DMS53 treated with DMSO at 0.1 percent for 48 hours (cell line): Measurements from ENCODE around the gene CADM2.
"Not testable (repeated sequence)": the region's sequence is repeated elsewhere in the genome, so short reads cannot be mapped to it uniquely, and the experiment has no call there.

ENCODE experiments used
- DNase-seq: peaks from one replicate; lab custom pipeline; 2025; ENCODE audit not compliant: unreplicated experiment; lab: John Stamatoyannopoulos, UW

Gene CADM2

DNA sequence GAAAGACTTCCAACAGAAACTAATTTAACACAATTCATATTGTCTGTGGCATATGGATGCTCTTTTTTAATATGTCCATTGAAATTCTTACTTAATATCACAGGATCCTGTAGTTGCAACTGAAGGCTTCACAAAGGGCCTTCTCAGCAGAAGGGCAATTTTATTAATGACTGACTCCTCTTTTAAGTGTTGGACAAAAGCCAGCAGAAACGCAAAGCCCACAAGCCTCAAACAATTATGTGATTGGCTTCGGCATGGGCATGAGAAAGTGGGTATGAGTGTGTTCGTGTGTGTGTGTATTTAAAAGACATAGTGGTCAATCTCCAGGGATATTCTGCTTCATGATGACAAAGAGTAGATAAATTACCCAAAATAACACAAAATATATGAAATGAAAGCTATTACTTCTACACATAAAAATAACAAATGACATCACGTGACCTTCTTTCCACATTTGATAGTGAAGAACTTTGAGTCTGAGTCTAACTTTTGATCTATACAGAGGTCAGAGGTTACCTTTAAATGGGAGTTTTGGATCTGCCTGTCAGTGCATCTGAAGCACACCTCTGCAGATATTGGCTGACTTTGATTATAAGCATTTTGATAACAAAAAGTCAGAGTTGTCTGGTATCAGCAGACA lies 496.9 kb downstream of the CADM2 start:
- DNase-seq: no peak

DNA sequence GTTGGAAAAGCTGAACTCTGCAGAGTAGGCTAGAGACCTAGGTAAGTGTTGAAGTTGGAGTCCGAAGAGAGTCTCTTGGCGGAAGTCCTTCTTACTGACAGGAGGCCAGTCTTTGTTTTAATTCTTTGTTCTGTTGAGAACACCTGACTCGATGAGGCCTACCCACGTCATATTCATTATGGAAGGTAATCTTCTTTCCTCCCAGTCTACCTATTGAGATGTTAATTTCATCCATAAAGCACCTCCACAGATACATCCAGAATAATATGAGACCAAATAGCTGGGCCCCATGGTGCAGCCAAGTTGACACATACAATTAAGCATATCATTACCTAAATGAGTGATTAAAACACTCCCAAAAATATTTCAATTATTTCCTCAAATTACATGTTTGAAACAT lies 515.5 kb downstream of the CADM2 start:
- DNase-seq: no peak

- DNase-seq: no peak
Measured at GRCh38 chr3:85475346-85475745, 516.6 kb downstream of the CADM2 start.

DNA sequence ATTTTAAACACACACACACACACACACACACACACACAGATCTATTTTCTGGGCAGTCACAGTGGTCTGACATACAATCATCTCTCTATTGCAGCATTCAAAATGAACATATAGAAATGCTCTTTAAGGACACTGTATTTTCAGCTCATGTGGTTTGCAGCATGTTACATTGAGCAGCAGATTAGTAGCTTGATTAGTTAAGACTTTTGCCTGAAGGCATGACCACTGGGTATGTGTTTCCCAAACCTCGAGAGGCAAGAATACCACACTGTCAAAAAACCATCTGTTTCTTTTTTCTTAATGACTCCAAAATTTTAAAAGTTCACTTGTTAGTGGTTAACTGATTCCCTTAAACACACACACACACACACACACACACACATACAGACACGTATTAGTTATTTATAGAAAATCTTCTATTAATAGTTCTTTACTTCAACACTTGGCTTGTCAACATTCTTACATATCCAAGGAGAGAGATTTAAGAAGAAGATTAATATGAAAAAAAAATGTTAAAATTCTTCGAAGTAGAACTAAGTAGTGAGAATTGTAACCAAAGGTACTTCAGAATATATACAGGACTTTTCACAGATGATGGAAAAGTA lies 518.2 kb downstream of the CADM2 start:
- DNase-seq: no peak

- DNase-seq: no peak
Measured at GRCh38 chr3:85481411-85482212, 522.8 kb downstream of the CADM2 start.

- DNase-seq: no peak
Measured at GRCh38 chr3:85482213-85482490, 523.4 kb downstream of the CADM2 start.

DNA sequence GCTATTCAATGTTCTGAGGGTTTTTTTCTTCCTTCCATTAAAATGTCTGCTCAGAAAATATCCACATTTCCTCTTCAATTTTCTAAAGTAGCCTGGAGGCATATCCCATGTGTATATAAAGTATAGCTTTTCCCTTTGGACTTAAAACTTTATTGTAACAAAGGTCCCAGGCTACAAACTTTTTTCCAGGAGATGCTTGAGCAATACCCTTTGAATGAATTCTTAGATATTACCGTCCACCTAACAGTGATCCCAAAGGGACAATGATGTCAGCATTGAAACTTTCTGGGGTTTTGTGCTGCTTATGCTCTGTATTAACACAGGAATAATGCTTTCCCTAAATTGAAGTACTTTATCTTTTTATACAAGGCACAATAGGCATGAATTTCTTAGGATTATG lies 525.2 kb downstream of the CADM2 start:
- DNase-seq: no peak

- DNase-seq: no peak
Measured at GRCh38 chr3:85487375-85487774, 528.6 kb downstream of the CADM2 start.

- no peak for DNase-seq
Measured at GRCh38 chr3:85495602-85496001, 536.8 kb downstream of the CADM2 start.

DNA sequence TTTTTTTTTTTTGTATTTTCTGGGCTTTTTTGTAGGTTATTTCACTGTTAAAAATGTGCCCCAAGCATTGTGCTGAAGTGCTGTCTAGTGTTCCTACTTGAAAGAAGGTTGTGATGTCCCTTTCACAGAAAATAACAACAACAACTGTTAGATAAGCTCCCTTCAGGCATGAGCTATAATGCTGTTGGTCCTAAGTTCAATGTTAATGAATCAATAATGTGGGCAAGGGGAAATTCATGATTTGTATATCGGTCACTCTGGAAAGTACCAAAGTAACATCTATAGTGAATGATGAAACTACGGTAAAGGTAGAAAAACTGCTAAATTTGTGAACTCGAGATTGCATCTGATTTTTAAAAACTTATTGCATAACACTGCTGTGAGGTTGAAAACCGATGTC lies 539.4 kb downstream of the CADM2 start:
- DNase-seq: no peak

DNA sequence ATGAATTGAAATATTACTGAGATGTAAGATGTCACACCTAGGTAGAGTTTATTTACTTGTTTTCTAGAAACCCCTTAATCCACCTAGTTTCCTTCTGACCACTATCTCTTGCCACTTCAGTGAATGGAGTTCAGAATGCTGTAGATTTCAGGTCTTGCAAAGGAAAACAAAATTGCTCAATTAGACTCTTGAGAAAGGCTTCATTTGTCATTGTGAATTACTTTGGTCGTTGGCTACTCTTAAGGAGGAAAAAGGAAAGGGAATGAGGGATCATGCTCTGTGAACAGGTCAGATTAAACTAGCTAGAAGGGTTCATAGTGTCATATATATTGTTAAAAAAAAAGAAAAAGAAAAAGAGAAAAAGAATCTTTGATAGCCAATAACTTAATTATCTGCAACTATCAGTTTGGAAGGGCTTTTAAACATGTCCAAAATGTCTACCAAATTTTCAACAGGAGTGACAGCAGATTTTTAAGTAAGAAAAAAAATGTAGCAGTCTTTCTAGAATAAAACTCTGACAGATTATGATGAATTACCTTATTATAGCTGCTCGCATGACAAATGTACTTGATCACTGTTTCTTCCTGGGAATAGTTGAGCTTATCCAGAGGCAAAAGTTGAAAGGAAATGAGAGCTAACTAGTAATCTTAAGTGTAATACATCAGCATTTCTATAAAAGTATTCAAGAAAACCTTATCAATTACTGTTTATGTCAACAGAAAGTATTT lies 543.5 kb downstream of the CADM2 start:
- DNase-seq: no peak

DNA sequence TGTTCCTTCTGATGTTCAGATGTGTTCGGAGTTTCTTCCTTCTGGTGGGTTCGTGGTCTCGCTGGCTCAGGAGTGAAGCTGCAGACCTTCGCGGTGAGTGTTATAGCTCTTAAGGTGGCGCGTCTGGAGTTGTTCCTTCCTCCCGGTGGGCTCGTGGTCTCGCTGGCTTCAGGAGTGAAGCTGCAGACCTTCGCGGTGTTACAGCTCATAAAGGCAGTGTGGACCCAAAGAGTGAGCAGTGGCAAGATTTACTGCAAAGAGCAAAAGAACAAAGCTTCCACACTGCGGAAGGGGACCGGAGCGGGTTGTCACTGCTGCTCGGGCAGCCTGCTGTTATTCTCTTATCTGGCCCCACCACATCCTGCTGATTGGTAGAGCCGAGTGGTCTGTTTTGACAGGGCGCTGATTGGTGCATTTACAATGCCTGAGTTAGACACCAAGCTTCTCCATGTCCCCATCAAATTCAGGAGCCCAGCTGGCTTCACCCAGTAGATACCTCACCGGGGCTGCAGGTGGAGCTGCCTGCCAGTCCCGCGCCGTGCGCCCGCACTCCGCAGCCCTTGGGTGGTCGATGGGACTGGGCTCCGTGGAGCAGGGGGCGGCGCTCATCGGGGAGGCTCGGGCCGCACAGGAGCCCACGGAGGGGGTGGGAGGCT lies 545.5 kb downstream of the CADM2 start:
- not testable (repeated sequence) for DNase-seq

- DNase-seq: not testable (repeated sequence)
Measured at GRCh38 chr3:85504785-85505511, 546.2 kb downstream of the CADM2 start.

DNA sequence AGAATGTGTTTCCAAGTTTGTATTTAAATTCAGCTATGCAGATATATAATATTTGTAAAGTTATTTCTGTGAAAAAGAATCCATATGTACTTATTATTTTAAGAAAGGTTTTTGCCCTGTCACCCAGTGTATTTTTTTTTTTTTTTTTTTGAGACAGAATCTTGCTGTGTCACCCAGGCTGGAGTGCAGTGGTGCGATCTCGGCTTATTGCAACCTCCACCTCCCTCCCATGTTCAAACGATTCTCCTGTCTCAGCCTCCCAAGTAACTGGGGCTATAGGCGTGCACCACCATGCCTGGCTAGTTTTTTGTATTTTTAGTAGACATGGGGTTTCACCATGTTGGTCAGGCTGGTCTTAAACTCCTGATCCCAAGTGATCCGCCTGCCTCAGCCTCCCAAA lies 548.3 kb downstream of the CADM2 start:
- not testable (repeated sequence) for DNase-seq

DNA sequence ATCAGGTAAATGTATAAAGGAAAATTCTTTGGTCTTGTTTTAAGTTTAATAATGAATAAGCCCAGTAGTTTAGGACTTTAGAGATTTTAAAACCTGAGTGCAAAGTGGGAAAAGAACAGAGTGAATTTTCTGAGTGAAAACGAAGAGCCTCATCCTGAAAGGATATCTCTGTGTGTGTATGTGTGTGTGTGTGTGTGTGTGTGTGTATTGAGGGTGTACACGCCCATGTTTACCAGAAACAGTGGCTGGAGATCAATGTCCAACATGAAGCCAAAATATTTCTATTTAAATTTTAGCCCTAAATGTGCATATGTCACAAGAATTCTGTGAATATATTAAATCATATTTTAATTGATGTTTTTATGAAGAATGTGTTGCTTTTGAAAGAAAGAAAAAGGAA lies 549.9 kb downstream of the CADM2 start:
- no peak for DNase-seq

- no peak for DNase-seq
Measured at GRCh38 chr3:85516146-85516545, 557.4 kb downstream of the CADM2 start.

DNA sequence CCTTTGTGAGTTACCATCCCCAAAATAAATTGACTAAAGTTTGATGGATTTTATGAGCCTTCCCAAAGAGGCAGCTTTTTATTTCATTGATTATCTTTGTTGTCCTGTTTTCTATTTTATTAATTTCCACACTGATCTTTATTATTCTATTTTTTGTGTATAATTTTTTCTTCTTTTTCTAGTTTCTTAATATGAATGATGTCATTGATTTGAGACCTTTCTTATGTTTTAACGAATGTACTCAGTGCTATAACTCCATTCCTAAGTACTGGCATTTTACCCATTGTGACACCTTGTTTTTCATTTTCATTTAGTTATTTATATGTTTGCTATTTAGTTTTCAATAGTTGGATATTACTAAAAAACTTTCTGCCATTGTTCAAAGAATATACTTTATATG lies 565.3 kb downstream of the CADM2 start:
- DNase-seq: no peak

DNA sequence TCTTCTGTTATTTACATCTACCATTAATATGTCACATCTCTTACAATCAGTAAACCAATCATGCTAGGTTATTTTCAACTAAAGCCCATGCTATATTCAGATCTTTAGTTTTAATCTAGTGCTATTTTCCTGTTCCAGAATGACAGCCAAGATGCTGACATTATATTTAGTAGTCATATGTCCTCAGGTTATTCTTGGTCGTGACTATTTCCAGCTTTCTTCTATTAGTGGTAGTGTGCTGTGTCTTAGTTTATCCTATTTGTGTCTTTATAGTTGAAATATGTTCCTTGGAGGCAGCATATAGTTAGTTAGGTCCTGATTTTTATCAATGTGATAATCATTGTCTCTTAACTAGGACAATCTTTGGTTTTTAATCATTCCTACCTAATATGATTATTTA lies 566.5 kb downstream of the CADM2 start:
- no peak for DNase-seq

DNA sequence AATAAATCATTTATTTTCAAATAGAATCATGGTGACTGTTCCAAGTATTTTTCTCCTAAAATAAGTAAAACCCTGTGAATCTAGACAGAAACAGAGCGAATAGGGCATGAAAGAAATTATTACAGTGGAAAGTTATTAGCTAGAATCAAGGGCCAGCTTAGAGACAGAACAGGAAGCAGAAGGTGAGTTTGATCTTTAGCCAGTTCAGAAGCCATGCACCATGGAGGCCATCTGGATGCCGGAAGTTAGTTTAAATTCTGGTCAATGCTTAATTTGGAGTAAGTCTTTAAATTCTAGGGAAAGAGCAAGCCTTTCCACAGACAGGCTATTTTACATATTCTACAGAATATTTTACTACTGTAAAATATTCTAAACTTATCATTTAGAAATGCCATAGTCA lies 574.8 kb downstream of the CADM2 start:
- no peak for DNase-seq

- no peak for DNase-seq
Measured at GRCh38 chr3:85535517-85535916, 576.7 kb downstream of the CADM2 start.

- DNase-seq: no peak
Measured at GRCh38 chr3:85539232-85539631, 580.4 kb downstream of the CADM2 start.
